ENCODE data around the gene IFIT5. TPM values are rescaled to one million over a fixed set of nuclear protein-coding genes. Genes with fewer than 3 reads are reported as not detected.
A peak's percentile ranks its signal among the peaks of the same experiment; 100 is the strongest.

IFIT5 gene
- total RNA-seq, 1 experiment from 2014 or later: 10.7 TPM

DNA sequence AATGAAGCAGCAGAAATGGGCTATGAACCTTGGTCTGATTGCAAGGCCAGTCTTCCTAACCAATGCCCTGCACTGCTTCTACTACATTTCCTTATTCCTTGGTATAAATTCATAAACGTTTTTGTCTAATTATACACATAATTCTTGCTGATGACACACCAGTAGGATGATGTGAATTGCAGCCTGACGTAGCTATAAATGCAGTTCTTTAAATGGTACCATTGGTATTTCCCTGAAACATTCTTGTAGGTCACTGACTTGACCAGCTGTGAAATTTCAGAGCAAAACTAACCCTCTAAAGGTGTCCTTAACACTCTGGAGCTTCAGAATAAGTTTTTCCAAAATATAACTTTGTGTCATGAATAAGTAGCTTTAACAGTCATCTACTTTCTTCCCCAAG is 50.8 kb downstream of the IFIT5 start:
- BruUV-seq (replicated peaks): no TSS peak
- no peak overlapping the region for H2AFZ ChIP-seq (ENCODE audit: low read length)
- CTCF ChIA-PET: no interaction called here

DNA sequence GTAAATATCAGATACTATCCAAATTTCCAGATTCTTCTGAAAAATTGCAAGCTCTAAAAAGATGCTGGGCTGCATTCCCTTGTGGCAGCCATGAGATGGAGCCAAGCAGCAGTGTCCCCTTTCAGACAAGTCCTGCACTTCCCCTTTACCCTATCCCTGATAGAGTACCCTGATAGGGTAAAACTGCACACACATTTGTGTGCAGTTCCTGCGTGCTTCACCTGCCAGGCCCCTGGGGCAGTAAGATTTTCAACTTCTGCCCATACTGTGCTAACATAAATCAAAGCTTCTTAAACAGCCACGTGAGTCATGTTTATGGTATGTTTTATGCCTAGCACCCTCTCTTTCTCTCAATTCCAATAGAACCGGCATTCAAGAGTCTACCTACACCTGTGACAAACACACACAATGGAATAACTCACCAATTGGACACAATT is 52.2 kb downstream of the IFIT5 start:
- H3F3A ChIP-seq (ENCODE audit: low read length, unreplicated experiment): no peaks in the 10 kb centered on the region
- no peaks in the 10 kb centered on the region for H3K9me2 ChIP-seq (replicated peaks; ENCODE audit: low read length)
- no peaks in the 10 kb centered on the region for H3K36me3 ChIP-seq (ENCODE audit: low read depth, low read length)
- no peaks in the 10 kb centered on the region for H3K79me2 ChIP-seq (ENCODE audit: low read length)
- ChIA-PET POLR2A (ENCODE audit: unreplicated experiment) (interaction anchor here (0.6 kb wide), 1 partner anchor 59 kb away, joined by 4 read pairs; no protein-coding TSS in a partner anchor), CTCF (interaction anchor here (0.6 to 1.5 kb wide), 5 partner anchors 16 to 88 kb away, joined by 3 to 16 read pairs (median 6); partner anchors contain the start of gene IFIT1)
- H3K4me3 ChIP-seq (ENCODE audit: low read length): no peak overlapping the region; the same call in 1 of the 2 replicates
- ATAC-seq: peak; percentile 94
- H3K27me3 ChIP-seq (ENCODE audit: low read length): no peaks in the 10 kb centered on the region
- no peaks in the 10 kb centered on the region for H3K9me3 ChIP-seq (ENCODE audit: low read length)
- DNase-seq: peak; percentile 93
- H3K9ac ChIP-seq (ENCODE audit: low read length): no peak overlapping the region
- 0 out of 2 replicates have a peak overlapping the region, but pooled peaks have one; percentile 31 for H2AFZ ChIP-seq (ENCODE audit: low read length)
- H3K27ac ChIP-seq (ENCODE audit: low read length): 0 out of 2 replicates have a peak overlapping the region, but pooled peaks have one; percentile 16
- intact Hi-C loops (cut with micrococcal nuclease): loop anchor here (1.0 to 2.0 kb wide), 3 partner anchors 40 to 98 kb away; no protein-coding TSS in a partner anchor
- BruUV-seq (replicated peaks): no TSS peak
- peaks cover 32% of the 10 kb centered on the region for H3K4me1 ChIP-seq (ENCODE audit: insufficient read depth, low read length)
- H4K20me1 ChIP-seq (ENCODE audit: low read length): no peaks in the 10 kb centered on the region
- H3K4me2 ChIP-seq (ENCODE audit: low read length): peak overlapping the region; percentile 67
- TF ChIP-seq EZH2phosphoT487 (IDR thresholded peaks at IDR 0.05; ENCODE audit: borderline replicate concordance, low read length): no peak
- TF ChIP-seq, protein P1, sequence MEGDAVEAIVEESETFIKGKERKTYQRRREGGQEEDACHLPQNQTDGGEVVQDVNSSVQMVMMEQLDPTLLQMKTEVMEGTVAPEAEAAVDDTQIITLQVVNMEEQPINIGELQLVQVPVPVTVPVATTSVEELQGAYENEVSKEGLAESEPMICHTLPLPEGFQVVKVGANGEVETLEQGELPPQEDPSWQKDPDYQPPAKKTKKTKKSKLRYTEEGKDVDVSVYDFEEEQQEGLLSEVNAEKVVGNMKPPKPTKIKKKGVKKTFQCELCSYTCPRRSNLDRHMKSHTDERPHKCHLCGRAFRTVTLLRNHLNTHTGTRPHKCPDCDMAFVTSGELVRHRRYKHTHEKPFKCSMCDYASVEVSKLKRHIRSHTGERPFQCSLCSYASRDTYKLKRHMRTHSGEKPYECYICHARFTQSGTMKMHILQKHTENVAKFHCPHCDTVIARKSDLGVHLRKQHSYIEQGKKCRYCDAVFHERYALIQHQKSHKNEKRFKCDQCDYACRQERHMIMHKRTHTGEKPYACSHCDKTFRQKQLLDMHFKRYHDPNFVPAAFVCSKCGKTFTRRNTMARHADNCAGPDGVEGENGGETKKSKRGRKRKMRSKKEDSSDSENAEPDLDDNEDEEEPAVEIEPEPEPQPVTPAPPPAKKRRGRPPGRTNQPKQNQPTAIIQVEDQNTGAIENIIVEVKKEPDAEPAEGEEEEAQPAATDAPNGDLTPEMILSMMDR (conservative IDR thresholded peaks at IDR 0.05; ENCODE audit: low read depth, low read length): peak; percentile 72
- no peak for TF ChIP-seq EZH2 (IDR thresholded peaks at IDR 0.05; ENCODE audit: low read length, unreplicated experiment)

More for the DNA sequence above, 50.8 kb downstream of the IFIT5 start:
- Histone ChIP-seq H3K27ac (ENCODE audit: low read length) (no peak overlapping the region), H3K9me2 (replicated peaks; ENCODE audit: low read length) (no peaks in the 10 kb centered on the region), H4K20me1 (ENCODE audit: low read length) (no peaks in the 10 kb centered on the region), H3K4me1 (ENCODE audit: insufficient read depth, low read length) (peaks cover 32% of the 10 kb centered on the region), H3K79me2 (ENCODE audit: low read length) (no peaks in the 10 kb centered on the region), H3K9me3 (ENCODE audit: low read length) (no peaks in the 10 kb centered on the region), H3K27me3 (ENCODE audit: low read length) (no peaks in the 10 kb centered on the region), H3K4me3 (ENCODE audit: low read length) (no peak overlapping the region), H3K9ac (ENCODE audit: low read length) (no peak overlapping the region), H3K36me3 (ENCODE audit: low read depth, low read length) (no peaks in the 10 kb centered on the region), H3F3A (ENCODE audit: low read length, unreplicated experiment) (no peaks in the 10 kb centered on the region), H3K4me2 (ENCODE audit: low read length) (no peak overlapping the region)
- intact Hi-C loops (cut with micrococcal nuclease): no loop called here
- POLR2A ChIA-PET (ENCODE audit: unreplicated experiment): no interaction called here
- ATAC-seq: no peak
- DNase-seq: no peak
- no peak for TF ChIP-seq EZH2 (IDR thresholded peaks at IDR 0.05; ENCODE audit: low read length, unreplicated experiment)
- TF ChIP-seq, protein P1 (conservative IDR thresholded peaks at IDR 0.05; ENCODE audit: low read depth, low read length): no peak
- TF ChIP-seq EZH2phosphoT487 (IDR thresholded peaks at IDR 0.05; ENCODE audit: borderline replicate concordance, low read length): no peak

DNA sequence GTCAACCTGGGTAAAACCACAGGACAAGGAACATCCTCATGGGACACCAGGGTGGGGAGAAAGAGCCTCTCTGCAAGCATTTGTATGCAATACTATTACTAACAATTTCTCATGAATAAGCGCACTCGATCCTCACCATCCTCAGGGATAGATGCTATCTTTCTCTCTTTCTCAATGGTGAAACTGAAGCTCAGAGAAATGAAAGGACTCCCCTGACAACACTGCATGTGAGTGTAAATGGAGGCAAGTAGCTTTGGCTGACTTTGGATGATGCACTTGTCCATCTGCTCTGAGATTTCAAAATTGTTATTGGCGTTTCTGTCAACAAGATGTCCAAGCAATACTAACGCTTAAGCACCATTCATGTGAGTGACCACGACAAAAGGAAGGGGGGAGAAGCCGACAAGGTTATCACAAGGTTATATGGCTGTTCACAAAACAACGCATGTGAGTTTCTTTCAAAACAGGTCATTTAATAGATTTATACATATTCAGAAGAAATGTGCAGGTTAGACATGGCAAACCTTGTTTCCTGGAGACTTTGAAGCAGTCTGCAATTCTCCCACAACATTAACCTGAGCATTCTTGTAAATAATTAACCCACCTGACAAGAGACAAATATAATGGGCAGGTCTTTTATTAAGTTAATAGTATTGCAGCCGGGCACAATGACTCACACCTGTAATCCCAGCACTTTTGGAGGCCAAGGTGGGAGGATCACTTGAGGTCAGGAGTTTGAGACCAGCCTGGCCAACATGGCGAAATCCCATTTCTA is 54.0 kb downstream of the IFIT5 start:
- ChIA-PET CTCF (interaction anchor here (0.8 kb wide), 1 partner anchor 85 kb away, joined by 3 read pairs; no protein-coding TSS in a partner anchor), POLR2A (ENCODE audit: unreplicated experiment) (no interaction called here)
- no peak overlapping the region for H3K9ac ChIP-seq (ENCODE audit: low read length)
- no peaks in the 10 kb centered on the region for H3K79me2 ChIP-seq (ENCODE audit: low read length)
- H3K4me1 ChIP-seq (ENCODE audit: insufficient read depth, low read length): peaks cover 32% of the 10 kb centered on the region
- H3K9me3 ChIP-seq (ENCODE audit: low read length): no peaks in the 10 kb centered on the region
- H3K36me3 ChIP-seq (ENCODE audit: low read depth, low read length): no peaks in the 10 kb centered on the region
- H3K27ac ChIP-seq (ENCODE audit: low read length): no peak overlapping the region
- no peaks in the 10 kb centered on the region for H4K20me1 ChIP-seq (ENCODE audit: low read length)
- BruUV-seq (replicated peaks): no TSS peak
- H2AFZ ChIP-seq (ENCODE audit: low read length): no peak overlapping the region
- ATAC-seq (no peak), DNase-seq (no peak)
- no peaks in the 10 kb centered on the region for H3K9me2 ChIP-seq (replicated peaks; ENCODE audit: low read length)
- H3F3A ChIP-seq (ENCODE audit: low read length, unreplicated experiment): no peaks in the 10 kb centered on the region
- H3K4me2 ChIP-seq (ENCODE audit: low read length): no peak overlapping the region
- intact Hi-C loops (cut with micrococcal nuclease): no loop called here
- H3K4me3 ChIP-seq (ENCODE audit: low read length): no peak overlapping the region
- TF ChIP-seq EZH2phosphoT487 (IDR thresholded peaks at IDR 0.05; ENCODE audit: borderline replicate concordance, low read length) (no peak), EZH2 (IDR thresholded peaks at IDR 0.05; ENCODE audit: low read length, unreplicated experiment) (no peak)
- TF ChIP-seq, protein P1 (conservative IDR thresholded peaks at IDR 0.05; ENCODE audit: low read depth, low read length): no peak
- H3K27me3 ChIP-seq (ENCODE audit: low read length): no peaks in the 10 kb centered on the region
